NCI-H2196 treated with DMSO at 0.1 percent for 48 hours (cell line): ENCODE data around the gene ABI3.
"Not testable (repeated sequence)": the region's sequence is repeated elsewhere in the genome, so short reads cannot be mapped to it uniquely, and the experiment has no call there.

Experiments
- DNase-seq: peaks from one replicate; lab custom pipeline; 2025; ENCODE audit not compliant: unreplicated experiment; lab: John Stamatoyannopoulos, UW

The ABI3 gene

GRCh38 chr17:49249292-49249794, 38.8 kb downstream of the ABI3 start:
- no peak for DNase-seq

- DNase-seq = no peak
Measured at GRCh38 chr17:49249890-49250522, 39.5 kb downstream of the ABI3 start.

- no peak for DNase-seq
Measured at GRCh38 chr17:49252148-49252695, 41.7 kb downstream of the ABI3 start.

GRCh38 chr17:49254066-49254465, 43.6 kb downstream of the ABI3 start:
- DNase-seq = no peak

GRCh38 chr17:49255125-49255524, 44.6 kb downstream of the ABI3 start:
- no peak for DNase-seq

GRCh38 chr17:49258394-49258793, 47.9 kb downstream of the ABI3 start:
- DNase-seq = no peak

GRCh38 chr17:49259663-49260010, 49.1 kb downstream of the ABI3 start:
- no peak for DNase-seq

GRCh38 chr17:49260011-49260816, 49.7 kb downstream of the ABI3 start:
- DNase-seq = no peak

- no peak for DNase-seq
Measured at GRCh38 chr17:49260817-49261291, 50.3 kb downstream of the ABI3 start.

GRCh38 chr17:49261540-49261939, 51.0 kb downstream of the ABI3 start:
- not testable (repeated sequence) for DNase-seq

GRCh38 chr17:49266233-49266632, 55.7 kb downstream of the ABI3 start:
- no peak for DNase-seq

- DNase-seq = no peak
Measured at GRCh38 chr17:49267912-49268311, 57.4 kb downstream of the ABI3 start.

- DNase-seq = no peak
Measured at GRCh38 chr17:49269356-49269755, 58.8 kb downstream of the ABI3 start.
